ENCODE data around the gene TTC7B. TPM values are rescaled to one million over a fixed set of nuclear protein-coding genes. Genes with fewer than 3 reads are reported as not detected.

The TTC7B gene
- total and polyA plus RNA-seq, 7 donors = 18.9 to 97.0 (median 59.0) TPM

- no peak for DNase-seq
- no peaks in the 10 kb centered on the region for H3K4me1 ChIP-seq
- TF ChIP-seq CTCF (IDR thresholded peaks at IDR 0.05) = no peak
- H3K36me3 ChIP-seq (ENCODE audit: insufficient read depth in 1 of 2, low read depth in 1 of 2) = no peaks in the 10 kb centered on the region
- H3K4me3 ChIP-seq = no peak overlapping the region
- intact Hi-C loops (cut with DNase I) = no loop called here
- ATAC-seq = no peak
- WGBS, 3 donors = 86 to 90% (median 87%) methylated on average over 13 of the region's 13 CpGs
- no peaks in the 10 kb centered on the region for H3K9me3 ChIP-seq
- no peak overlapping the region for H3K27ac ChIP-seq
- no peaks in the 10 kb centered on the region for H3K27me3 ChIP-seq (ENCODE audit: insufficient read depth in 3 of 3, low read length in 2 of 3)
These were observed 310.7 kb downstream of the TTC7B start for GRCh38 chr14:90505531-90505930.

GRCh38 chr14:90504643-90505042 lies 311.6 kb downstream of the TTC7B start:
- DNase-seq = peak in 1 of 2 donors; percentile 21
- no peak overlapping the region for H3K27ac ChIP-seq
- no peak overlapping the region for H3K4me3 ChIP-seq
- no peaks in the 10 kb centered on the region for H3K27me3 ChIP-seq (ENCODE audit: insufficient read depth in 3 of 3, low read length in 2 of 3)
- TF ChIP-seq CTCF (IDR thresholded peaks at IDR 0.05) = no peak
- intact Hi-C loops (cut with DNase I) = no loop called here
- no peaks in the 10 kb centered on the region for H3K36me3 ChIP-seq (ENCODE audit: insufficient read depth in 1 of 2, low read depth in 1 of 2)
- ATAC-seq = no peak
- no peaks in the 10 kb centered on the region for H3K9me3 ChIP-seq
- WGBS, 3 donors = 85 to 90% (median 90%) methylated on average over 8 of the region's 8 CpGs
- no peaks in the 10 kb centered on the region for H3K4me1 ChIP-seq

- 55 to 61% (median 55%) methylated on average over 5 of the region's 5 CpGs for WGBS, 3 donors
- ATAC-seq (no peak), DNase-seq (peak in 1 of 2 donors; percentile 27)
- TF ChIP-seq CTCF (IDR thresholded peaks at IDR 0.05) = no peak
- Histone ChIP-seq H3K27ac (no peak overlapping the region), H3K36me3 (ENCODE audit: insufficient read depth in 1 of 2, low read depth in 1 of 2) (no peaks in the 10 kb centered on the region), H3K4me3 (no peak overlapping the region), H3K9me3 (no peaks in the 10 kb centered on the region), H3K4me1 (no peaks in the 10 kb centered on the region), H3K27me3 (ENCODE audit: insufficient read depth in 3 of 3, low read length in 2 of 3) (no peaks in the 10 kb centered on the region)
- intact Hi-C loops (cut with DNase I) = no loop called here
These were observed 312.6 kb downstream of the TTC7B start for GRCh38 chr14:90503582-90503981.

- H3K27ac ChIP-seq = no peak overlapping the region
- intact Hi-C loops (cut with DNase I) = no loop called here
- H3K4me3 ChIP-seq = no peak overlapping the region
- no peak for TF ChIP-seq CTCF (IDR thresholded peaks at IDR 0.05)
- no peaks in the 10 kb centered on the region for H3K27me3 ChIP-seq (ENCODE audit: insufficient read depth in 3 of 3, low read length in 2 of 3)
- no peaks in the 10 kb centered on the region for H3K36me3 ChIP-seq (ENCODE audit: insufficient read depth in 1 of 2, low read depth in 1 of 2)
- H3K9me3 ChIP-seq = no peaks in the 10 kb centered on the region
- no peaks in the 10 kb centered on the region for H3K4me1 ChIP-seq
- ATAC-seq (no peak), DNase-seq (no peak)
These were observed 313.5 kb downstream of the TTC7B start for GRCh38 chr14:90502760-90503159.

- Histone ChIP-seq H3K9me3 (no peaks in the 10 kb centered on the region), H3K4me3 (no peak overlapping the region), H3K27me3 (ENCODE audit: insufficient read depth in 3 of 3, low read length in 2 of 3) (no peaks in the 10 kb centered on the region), H3K4me1 (no peaks in the 10 kb centered on the region), H3K27ac (no peak overlapping the region), H3K36me3 (ENCODE audit: insufficient read depth in 1 of 2, low read depth in 1 of 2) (no peaks in the 10 kb centered on the region)
- WGBS, 3 donors = 64 to 69% (median 66%) methylated on average over 19 of the region's 19 CpGs
- TF ChIP-seq CTCF (IDR thresholded peaks at IDR 0.05) = no peak
- ATAC-seq (peak in 1 of 4 donors; percentile 34), DNase-seq (peak in 1 of 2 donors; percentile 44)
- intact Hi-C loops (cut with DNase I) = no loop called here
These were observed 315.4 kb downstream of the TTC7B start for GRCh38 chr14:90500665-90501370.

Data from psoas muscle (tissue), 8 donors.